HG02610 (cell line): ENCODE measurements around the gene MRPL54.
"Not testable (repeated sequence)": the region's sequence is repeated elsewhere in the genome, so short reads cannot be mapped to it uniquely, and the experiment has no call there.

Source experiments
- ATAC-seq: cut with Tn5 transposase; IDR thresholded peaks from one replicate; pipeline ENCODE4 v1.9.1; 2021; ENCODE audit warnings: mild to moderate bottlenecking, moderate library complexity; ENCODE audit not compliant: unreplicated experiment

The MRPL54 gene

DNA sequence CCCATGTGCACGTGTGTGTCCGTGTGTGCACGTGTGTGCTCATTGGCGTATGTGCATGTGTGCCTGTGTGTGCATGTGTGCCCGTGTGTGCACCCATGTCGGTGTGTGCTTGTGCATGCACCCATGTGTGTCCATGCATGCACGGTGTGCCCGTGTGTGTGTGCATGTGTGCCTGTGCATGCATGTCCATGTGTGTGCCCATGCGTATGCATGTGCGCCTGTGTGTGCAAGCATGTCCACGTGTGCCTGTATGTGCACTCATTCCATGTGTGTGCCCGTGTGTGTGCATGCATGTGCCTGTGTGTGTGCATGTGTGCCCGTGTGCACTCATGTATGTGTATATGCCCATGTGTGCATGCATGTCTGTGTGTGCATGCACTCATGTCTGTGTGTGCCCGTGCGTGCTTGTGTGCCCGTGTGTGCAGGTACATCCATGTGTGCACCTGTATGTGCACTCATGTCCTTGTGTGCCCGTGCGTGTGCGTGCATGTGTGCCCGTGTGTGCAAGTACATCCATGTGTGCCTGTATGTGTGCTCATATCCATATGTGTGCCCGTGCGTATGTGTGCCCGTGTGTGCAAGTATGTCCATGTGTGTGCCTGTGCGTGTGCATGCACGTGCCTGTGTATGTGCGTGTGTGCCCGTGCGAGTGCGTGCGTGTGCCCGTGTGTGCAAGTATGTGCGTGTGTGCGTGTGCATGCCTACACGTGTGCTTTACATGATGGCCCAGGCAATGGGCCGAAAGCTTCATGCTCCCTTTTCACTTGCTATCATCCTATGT lies 45.3 kb downstream of the MRPL54 start:
- no peak for ATAC-seq

DNA sequence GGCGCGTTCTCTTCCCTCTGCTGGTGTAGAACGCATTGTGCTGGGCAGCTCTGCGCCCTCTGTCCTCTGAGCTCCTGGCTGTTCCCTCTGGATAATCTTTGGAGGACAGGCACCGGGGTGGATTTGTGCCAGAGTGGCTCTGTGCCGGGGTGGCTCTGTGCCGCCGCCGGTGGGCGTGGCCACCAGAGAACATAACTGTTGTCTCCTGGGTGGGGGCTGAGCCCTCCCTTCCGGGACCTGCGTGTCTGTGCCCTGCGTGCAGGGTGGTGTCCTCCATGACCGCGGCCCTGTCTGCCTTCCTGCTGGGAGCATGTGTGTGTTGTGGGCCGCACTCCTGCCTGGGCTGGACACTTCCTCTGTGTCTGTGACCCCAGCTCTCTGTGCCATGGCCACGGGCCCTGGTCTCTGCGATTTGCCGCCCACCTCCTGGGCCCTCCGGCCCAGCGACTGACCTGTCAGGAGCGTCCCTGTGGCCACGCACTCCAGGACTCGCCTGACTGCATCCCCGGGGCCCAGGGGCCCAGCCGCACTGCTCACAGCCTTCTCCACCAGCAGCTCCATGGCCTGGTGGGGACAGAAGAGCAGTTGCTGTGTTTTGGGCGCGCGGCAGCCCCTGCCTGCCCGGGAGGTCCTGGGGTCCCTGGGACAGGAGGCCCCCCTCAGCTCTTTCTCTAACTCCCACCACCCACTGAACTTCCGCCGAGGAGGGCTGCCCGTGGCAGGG lies 46.1 kb downstream of the MRPL54 start:
- ATAC-seq, result no peak

DNA sequence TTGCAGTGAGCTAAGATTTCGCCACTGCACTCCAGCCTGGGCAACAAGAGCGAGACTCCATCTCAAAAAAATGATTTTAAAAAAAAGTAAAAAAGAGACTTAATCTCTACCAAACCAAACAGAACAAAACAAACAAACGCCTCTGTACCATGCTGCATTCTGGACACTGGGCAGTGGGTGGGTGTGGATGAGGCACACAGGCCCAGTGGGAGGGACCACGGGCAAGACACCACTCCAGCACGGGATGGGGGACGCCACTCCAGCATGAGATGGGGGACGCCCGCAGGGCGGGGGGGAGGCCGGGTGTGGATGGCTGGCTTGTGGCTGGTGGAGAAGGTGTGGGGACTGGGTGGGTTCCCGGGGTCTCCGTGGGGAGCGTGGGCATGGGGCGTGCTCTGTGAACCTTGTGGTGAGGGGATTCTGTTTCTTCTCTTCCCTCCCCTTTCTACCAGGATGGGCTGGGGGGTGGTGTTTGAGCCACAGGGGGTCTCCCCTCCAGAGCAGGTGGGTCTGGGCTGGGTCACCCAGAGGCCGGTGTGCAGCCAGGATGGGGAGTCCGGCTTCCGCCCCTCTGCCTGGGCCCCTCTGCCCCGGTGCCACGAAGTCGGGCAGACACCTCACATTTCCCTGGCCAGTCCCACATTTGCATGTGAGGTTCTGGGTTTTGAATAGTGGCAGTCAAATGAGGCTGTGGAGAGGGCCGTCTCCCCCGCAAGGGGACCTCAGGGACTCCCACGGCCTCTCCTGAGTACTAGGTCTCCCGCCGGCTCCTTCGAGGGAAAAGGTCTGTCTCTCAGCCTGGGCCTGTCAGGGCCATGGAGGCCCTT lies 47.6 kb downstream of the MRPL54 start:
- no peak for ATAC-seq

DNA sequence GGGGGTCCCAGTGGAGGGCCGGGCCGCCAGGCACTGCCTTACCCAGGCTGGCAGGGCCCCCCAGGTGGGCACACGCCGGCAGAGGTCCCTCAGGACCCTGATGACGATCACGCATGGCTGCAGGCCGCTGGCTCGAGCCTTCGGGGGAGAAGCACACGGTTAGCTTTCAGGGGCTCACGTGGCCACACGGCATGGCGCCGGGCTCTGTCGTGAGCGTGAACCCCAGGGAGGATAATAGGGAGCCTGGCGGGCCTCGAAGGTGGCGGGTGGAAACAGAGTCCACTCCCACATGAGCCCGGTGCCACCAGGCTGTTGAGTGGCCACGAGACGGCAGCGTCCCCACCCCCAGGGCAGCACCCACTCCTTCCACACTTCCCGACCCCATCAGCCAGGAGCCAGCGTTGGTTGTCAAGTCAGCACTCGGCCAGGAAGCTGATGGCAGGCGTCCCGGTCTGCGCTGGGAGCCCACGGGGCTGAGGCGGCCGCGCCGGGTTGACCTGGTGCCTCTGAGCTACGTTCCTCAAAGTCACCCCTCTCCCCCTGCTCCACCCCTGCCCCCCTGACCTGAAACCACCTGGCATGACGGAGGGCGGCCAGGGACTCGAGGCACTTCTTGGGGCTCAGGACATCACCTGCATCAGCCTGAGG lies 48.4 kb downstream of the MRPL54 start:
- no peak for ATAC-seq

DNA sequence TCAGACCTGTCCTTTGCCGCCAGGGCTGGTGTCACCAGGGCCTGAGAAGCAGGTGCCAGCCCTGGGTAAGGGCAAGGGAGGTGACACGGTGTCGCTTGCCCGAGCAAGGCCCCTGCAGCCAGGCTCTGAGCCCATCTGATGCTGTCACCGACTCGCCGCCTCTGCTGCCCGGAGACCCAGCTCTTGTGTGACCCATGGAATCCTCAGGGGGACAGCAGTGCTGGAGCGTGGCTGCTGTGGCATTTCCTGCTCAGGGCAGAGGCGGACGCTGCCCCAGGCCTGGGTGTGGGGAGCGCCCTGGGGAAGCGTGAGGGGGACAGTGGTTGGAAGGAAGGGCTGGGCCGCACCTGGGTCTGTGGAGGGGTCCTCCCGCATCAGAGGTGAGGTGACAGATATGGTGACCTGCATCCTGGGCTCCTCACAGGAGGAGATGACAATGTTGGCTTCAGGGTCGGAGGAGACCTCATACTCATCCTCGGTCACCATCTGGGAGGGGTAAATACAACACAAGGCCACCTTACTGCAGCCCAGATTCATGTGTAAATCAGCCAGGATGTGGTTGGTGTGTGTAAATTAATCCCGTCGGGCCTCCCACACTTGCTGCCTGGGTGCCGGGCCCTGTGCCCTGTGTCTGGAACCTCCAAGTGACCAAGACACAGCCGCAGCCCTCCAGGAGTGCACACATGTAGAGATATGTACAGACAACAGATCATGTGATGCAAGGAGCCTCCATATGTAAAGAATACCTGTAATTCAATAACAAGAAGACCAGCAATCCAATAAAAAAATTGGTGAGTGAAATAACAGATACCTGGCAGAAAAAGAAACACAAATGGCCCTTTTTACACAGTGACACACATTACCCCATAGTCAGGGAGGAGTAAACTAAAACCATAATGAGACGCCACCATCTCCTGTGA lies 51.3 kb downstream of the MRPL54 start:
- no peak for ATAC-seq

DNA sequence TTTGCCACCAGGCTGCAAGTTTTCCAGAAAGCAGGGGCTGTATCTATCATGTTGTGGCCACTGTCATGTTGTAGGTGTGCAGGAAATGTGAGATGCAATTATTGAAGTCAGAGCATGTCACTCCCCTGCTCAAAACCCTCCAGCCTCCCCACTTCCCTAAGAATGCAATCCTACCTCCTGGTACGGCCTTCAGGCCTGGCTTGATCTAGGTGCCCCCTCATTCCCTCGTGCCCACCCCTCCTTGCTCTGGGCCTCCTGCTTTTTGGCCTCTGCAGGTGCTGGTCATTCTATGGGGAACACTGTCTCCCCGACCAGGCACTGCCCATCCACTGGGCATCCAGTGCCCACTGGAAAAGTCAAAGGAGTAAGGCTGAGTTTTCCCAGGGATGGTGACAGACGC lies 52.2 kb downstream of the MRPL54 start:
- ATAC-seq, result no peak

DNA sequence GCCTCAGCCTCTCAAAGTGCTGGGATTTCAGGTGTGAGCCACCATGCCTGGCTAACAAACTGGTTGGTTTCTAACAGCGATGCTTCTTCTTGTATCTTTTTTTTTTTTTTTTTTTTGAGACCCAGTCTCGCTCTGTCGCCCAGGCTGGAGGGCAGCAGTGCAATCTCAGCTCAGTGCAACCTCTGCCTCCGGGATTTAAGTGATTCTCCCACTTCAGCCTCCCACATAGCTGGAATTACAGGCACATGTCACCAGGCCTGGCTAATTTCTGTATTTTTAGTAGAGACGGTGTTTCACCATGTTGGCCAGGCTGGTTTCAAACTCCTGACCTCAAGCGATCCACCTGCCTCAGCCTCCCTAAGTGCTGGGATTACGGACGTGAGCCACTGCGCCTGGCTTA lies 53.7 kb downstream of the MRPL54 start:
- not testable (repeated sequence) for ATAC-seq

DNA sequence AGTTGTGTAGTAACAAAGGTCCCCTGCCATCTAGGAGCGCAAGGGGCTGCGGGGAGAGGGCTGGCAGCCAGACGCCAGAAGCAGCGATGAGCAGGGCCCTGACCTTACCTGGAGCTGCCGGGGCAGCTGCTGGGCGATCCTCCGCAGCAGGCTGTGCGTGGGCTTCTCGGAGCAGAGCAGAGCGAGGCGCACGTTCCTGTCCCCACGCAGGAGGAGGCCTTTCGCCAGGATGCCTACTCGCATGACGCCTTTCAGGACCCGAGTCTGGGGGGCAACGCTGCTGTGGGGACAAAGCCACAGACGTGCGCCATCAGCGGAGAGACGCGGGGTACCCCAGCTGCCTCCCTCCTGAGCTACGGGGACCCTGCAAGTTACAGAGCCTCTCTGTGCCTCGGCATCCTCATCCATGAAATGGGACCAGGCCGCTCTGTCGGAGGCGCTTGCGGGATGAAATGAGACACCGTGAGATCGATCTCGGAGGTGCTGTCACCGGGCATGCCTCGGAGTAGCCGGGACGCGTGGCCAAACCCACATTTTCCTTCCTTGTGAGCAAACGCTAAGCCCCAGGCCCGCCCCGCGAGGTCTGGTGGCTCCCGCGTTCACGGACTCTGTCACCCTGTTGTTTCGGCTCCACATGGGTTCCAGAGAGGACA lies 54.2 kb downstream of the MRPL54 start:
- ATAC-seq, result no peak
